HEK293 (cell line): ENCODE data around the gene TLCD3A.

Experiments used
- CTCF ChIA-PET: fragments of 350-600 bp; formaldehyde crosslinking; extraction: SDS; loops from one replicate; lab custom pipeline; 2021; ENCODE audit warnings: antibody characterized with exemption; lab: Yijun Ruan, JAX
- POLR2A ChIA-PET: fragments of 300-600 bp; formaldehyde crosslinking; extraction: SDS; loops from one replicate; lab custom pipeline; 2020; ENCODE audit warnings: antibody characterized with exemption, inconsistent platforms; lab: Yijun Ruan, JAX
- H3K27ac ChIP-seq: fragments of 200-500 bp; sonication (Bioruptor generic); 2 replicates; pipeline ENCODE4 v1.5.1; 2014; ENCODE audit warnings: low read depth, low read length, control low read depth, inconsistent platforms; ENCODE audit errors: extremely low read depth
- H3K36me3 ChIP-seq, 2 experiments: fragments of 200-500 bp in 1 of 2; sonication (Bioruptor generic) in 1 of 2; 1 replicate in 1 of 2; 2 replicates in 1 of 2; pipeline ENCODE4 v1.5.1; 2014 to 2017; ENCODE audit warnings: inconsistent platforms in 2 of 2, low read length in 2 of 2; ENCODE audit not compliant: control insufficient read depth in 2 of 2, insufficient read depth in 1 of 2
- H3K4me1 ChIP-seq: fragments of 200-500 bp; sonication (Bioruptor generic); 2 replicates; pipeline ENCODE4 v1.5.1; 2014; ENCODE audit warnings: mild to moderate bottlenecking, low read length, inconsistent platforms; ENCODE audit not compliant: control insufficient read depth, insufficient read depth
- H3K4me3 ChIP-seq: 2 replicates; pipeline ENCODE4 v1.5.1; 2011; ENCODE audit warnings: low read depth, mild to moderate bottlenecking, control low read depth, low read length, moderate library complexity
- H3K9me3 ChIP-seq: fragments of 200-500 bp; sonication (Bioruptor generic); 2 replicates; pipeline ENCODE4 v1.5.1; 2014; ENCODE audit warnings: low read depth, low read length, inconsistent platforms; ENCODE audit not compliant: control insufficient read depth, insufficient read depth
- AEBP2 ChIP-seq: fragments of 450-650 bp; formaldehyde crosslinking; IDR thresholded peaks from 2 replicates; pipeline ENCODE4 v1.5.1; 2016; ENCODE audit warnings: missing biosample characterization, missing genetic modification characterization, borderline replicate concordance
- MEIS1 ChIP-seq: sonication (generic); formaldehyde crosslinking; IDR thresholded peaks from 2 replicates; pipeline ENCODE4 v1.8.1; 2022; ENCODE audit warnings: missing genetic modification reagents, mild to moderate bottlenecking, borderline replicate concordance
- RBAK ChIP-seq: fragments of 450-650 bp; formaldehyde crosslinking; IDR thresholded peaks from 2 replicates; pipeline ENCODE4 v1.5.1; 2016; ENCODE audit warnings: missing biosample characterization, missing genetic modification characterization
- SALL2 ChIP-seq: fragments of 450-650 bp; formaldehyde crosslinking; IDR thresholded peaks from 2 replicates; pipeline ENCODE4 v1.5.0; 2017; ENCODE audit warnings: missing biosample characterization, mild to moderate bottlenecking, missing genetic modification characterization, borderline replicate concordance
- ZNF112 ChIP-seq: fragments of 450-650 bp; formaldehyde crosslinking; IDR thresholded peaks from 2 replicates; pipeline ENCODE4 v1.5.0; 2017; ENCODE audit warnings: missing biosample characterization, missing genetic modification characterization
- ZNF146 ChIP-seq: fragments of 450-650 bp; formaldehyde crosslinking; IDR thresholded peaks from 2 replicates; pipeline ENCODE4 v1.5.1; 2016; ENCODE audit warnings: missing biosample characterization, missing genetic modification characterization
- ZNF174 ChIP-seq: fragments of 450-650 bp; formaldehyde crosslinking; IDR thresholded peaks from 2 replicates; pipeline ENCODE4 v1.5.0; 2017; ENCODE audit warnings: missing biosample characterization, mild to moderate bottlenecking, missing genetic modification characterization
- ZNF184 ChIP-seq: fragments of 450-650 bp; IDR thresholded peaks from 2 replicates; pipeline ENCODE4 v1.5.1; 2018; ENCODE audit warnings: missing biosample characterization, mild to moderate bottlenecking, missing genetic modification characterization
- ZNF214 ChIP-seq: fragments of 450-650 bp; formaldehyde crosslinking; IDR thresholded peaks from 2 replicates; pipeline ENCODE4 v1.5.1; 2017; ENCODE audit warnings: missing biosample characterization, mild to moderate bottlenecking, missing genetic modification characterization, borderline replicate concordance
- ZNF37A ChIP-seq: fragments of 450-650 bp; IDR thresholded peaks from 2 replicates; pipeline ENCODE4 v1.5.1; 2018; ENCODE audit warnings: missing biosample characterization, missing genetic modification characterization
- ZNF394 ChIP-seq: fragments of 450-650 bp; formaldehyde crosslinking; IDR thresholded peaks from 2 replicates; pipeline ENCODE4 v1.5.1; 2016; ENCODE audit warnings: missing biosample characterization, missing genetic modification characterization, mild to moderate bottlenecking, moderate library complexity, borderline replicate concordance
- ZNF473 ChIP-seq: fragments of 450-650 bp; formaldehyde crosslinking; IDR thresholded peaks from 2 replicates; pipeline ENCODE4 v1.5.1; 2017; ENCODE audit warnings: missing biosample characterization, missing genetic modification characterization
- ZNF513 ChIP-seq: fragments of 450-650 bp; IDR thresholded peaks from 2 replicates; pipeline ENCODE4 v1.5.1; 2018; ENCODE audit warnings: missing biosample characterization, missing genetic modification characterization
- ZNF560 ChIP-seq: fragments of 450-650 bp; formaldehyde crosslinking; IDR thresholded peaks from 2 replicates; pipeline ENCODE4 v1.5.1; 2017; ENCODE audit warnings: missing biosample characterization, missing genetic modification characterization, borderline replicate concordance
- ZNF561 ChIP-seq: fragments of 450-650 bp; IDR thresholded peaks from 2 replicates; pipeline ENCODE4 v1.5.1; 2018; ENCODE audit warnings: missing biosample characterization, missing genetic modification characterization, borderline replicate concordance
- ZNF610 ChIP-seq: fragments of 450-650 bp; formaldehyde crosslinking; IDR thresholded peaks from 2 replicates; pipeline ENCODE4 v1.5.1; 2016; ENCODE audit warnings: missing biosample characterization, missing genetic modification characterization, borderline replicate concordance
- ZNF660 ChIP-seq: fragments of 450-650 bp; IDR thresholded peaks from 2 replicates; pipeline ENCODE4 v1.5.1; 2018; ENCODE audit warnings: missing biosample characterization, mild to moderate bottlenecking, missing genetic modification characterization
- ZNF785 ChIP-seq: fragments of 450-650 bp; formaldehyde crosslinking; IDR thresholded peaks from 2 replicates; pipeline ENCODE4 v1.5.1; 2016; ENCODE audit warnings: missing biosample characterization, missing genetic modification characterization
- TF ChIP-seq, protein P1 (sequence below): fragments of 450-650 bp; formaldehyde crosslinking; IDR thresholded peaks from 2 replicates; pipeline ENCODE4 v1.5.1; 2017; ENCODE audit warnings: missing biosample characterization, mild to moderate bottlenecking, missing genetic modification characterization, moderate library complexity
- TF ChIP-seq, protein P2 (sequence below): fragments of 450-650 bp; formaldehyde crosslinking; IDR thresholded peaks from 2 replicates; pipeline ENCODE4 v1.5.1; 2016; ENCODE audit warnings: missing biosample characterization, missing genetic modification characterization
- TF ChIP-seq, protein P3 (sequence below): fragments of 450-650 bp; formaldehyde crosslinking; IDR thresholded peaks from 2 replicates; pipeline ENCODE4 v1.5.1; 2016; ENCODE audit warnings: missing biosample characterization, missing genetic modification characterization
- TF ChIP-seq, protein P4 (sequence below): fragments of 450-650 bp; formaldehyde crosslinking; IDR thresholded peaks from 2 replicates; pipeline ENCODE4 v1.5.1; 2016; ENCODE audit warnings: missing biosample characterization, missing genetic modification characterization

TLCD3A gene

GRCh38 chr17:760371-760770 is 28.0 kb downstream of the TLCD3A start:
- Histone ChIP-seq H3K4me3 (no peak overlapping the region), H3K4me1 (no peaks in the 10 kb centered on the region), H3K27ac (no peak overlapping the region), H3K9me3 (no peaks in the 10 kb centered on the region), H3K36me3 (peaks cover 68 to 86% of the 10 kb centered on the region in 2 experiments)
- ChIA-PET POLR2A (no interaction called here), CTCF (interaction anchor here (0.8 kb wide), 1 partner anchor 236 kb away, joined by 3 read pairs; the partner anchor contains the start of gene TIMM22)
- no peak for TF ChIP-seq SALL2 (tag by site-specific recombination)
- TF ChIP-seq ZNF37A (tag by site-specific recombination): no peak
- no peak for TF ChIP-seq ZNF146 (tag by site-specific recombination)
- TF ChIP-seq, protein P1, sequence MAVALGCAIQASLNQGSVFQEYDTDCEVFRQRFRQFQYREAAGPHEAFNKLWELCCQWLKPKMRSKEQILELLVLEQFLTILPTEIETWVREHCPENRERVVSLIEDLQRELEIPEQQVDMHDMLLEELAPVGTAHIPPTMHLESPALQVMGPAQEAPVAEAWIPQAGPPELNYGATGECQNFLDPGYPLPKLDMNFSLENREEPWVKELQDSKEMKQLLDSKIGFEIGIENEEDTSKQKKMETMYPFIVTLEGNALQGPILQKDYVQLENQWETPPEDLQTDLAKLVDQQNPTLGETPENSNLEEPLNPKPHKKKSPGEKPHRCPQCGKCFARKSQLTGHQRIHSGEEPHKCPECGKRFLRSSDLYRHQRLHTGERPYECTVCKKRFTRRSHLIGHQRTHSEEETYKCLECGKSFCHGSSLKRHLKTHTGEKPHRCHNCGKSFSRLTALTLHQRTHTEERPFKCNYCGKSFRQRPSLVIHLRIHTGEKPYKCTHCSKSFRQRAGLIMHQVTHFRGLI (tag by site-specific recombination): no peak
- no peak for TF ChIP-seq RBAK (tag by site-specific recombination)
- no peak for TF ChIP-seq MEIS1
- no peak for TF ChIP-seq ZNF660 (tag by site-specific recombination)
- TF ChIP-seq ZNF174 (tag by site-specific recombination): no peak
- no peak for TF ChIP-seq ZNF394 (tag by site-specific recombination)
- no peak for TF ChIP-seq ZNF561
- no peak for TF ChIP-seq ZNF214 (tag by site-specific recombination)
- TF ChIP-seq, protein P2, sequence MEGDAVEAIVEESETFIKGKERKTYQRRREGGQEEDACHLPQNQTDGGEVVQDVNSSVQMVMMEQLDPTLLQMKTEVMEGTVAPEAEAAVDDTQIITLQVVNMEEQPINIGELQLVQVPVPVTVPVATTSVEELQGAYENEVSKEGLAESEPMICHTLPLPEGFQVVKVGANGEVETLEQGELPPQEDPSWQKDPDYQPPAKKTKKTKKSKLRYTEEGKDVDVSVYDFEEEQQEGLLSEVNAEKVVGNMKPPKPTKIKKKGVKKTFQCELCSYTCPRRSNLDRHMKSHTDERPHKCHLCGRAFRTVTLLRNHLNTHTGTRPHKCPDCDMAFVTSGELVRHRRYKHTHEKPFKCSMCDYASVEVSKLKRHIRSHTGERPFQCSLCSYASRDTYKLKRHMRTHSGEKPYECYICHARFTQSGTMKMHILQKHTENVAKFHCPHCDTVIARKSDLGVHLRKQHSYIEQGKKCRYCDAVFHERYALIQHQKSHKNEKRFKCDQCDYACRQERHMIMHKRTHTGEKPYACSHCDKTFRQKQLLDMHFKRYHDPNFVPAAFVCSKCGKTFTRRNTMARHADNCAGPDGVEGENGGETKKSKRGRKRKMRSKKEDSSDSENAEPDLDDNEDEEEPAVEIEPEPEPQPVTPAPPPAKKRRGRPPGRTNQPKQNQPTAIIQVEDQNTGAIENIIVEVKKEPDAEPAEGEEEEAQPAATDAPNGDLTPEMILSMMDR (tag by site-specific recombination): no peak
- TF ChIP-seq, protein P3, sequence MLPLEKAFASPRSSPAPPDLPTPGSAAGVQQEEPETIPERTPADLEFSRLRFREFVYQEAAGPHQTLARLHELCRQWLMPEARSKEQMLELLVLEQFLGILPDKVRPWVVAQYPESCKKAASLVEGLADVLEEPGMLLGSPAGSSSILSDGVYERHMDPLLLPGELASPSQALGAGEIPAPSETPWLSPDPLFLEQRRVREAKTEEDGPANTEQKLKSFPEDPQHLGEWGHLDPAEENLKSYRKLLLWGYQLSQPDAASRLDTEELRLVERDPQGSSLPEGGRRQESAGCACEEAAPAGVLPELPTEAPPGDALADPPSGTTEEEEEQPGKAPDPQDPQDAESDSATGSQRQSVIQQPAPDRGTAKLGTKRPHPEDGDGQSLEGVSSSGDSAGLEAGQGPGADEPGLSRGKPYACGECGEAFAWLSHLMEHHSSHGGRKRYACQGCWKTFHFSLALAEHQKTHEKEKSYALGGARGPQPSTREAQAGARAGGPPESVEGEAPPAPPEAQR (tag by site-specific recombination): no peak

DNA sequence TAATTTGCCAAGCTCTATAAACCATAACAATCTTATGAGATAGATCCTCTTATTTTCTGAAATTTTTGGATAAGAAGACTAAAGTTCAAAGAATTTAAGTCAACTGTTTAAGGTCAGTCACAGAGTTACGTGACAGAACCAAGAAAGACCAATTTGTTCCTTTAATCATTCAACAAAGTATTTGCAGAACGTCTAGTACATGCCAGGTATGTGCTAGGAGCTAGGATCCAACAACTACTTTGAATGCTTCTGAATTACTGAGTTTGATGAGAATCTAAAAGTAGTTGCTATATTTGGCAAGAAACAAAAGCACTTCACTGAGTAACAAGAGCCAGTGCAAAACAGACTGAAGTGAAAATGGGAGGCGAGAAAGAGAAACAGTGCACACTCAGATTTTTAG is 34.7 kb downstream of the TLCD3A start:
- H3K4me1 ChIP-seq: no peaks in the 10 kb centered on the region
- no peak overlapping the region for H3K27ac ChIP-seq
- TF ChIP-seq ZNF184: no peak
- no peak for TF ChIP-seq ZNF560
- TF ChIP-seq AEBP2 (tag by site-specific recombination): no peak
- no peak for TF ChIP-seq ZNF473 (tag by site-specific recombination)
- no peak for TF ChIP-seq ZNF214 (tag by site-specific recombination)
- TF ChIP-seq ZNF610 (tag by site-specific recombination): no peak
- no peak for TF ChIP-seq ZNF513
- TF ChIP-seq ZNF785 (tag by site-specific recombination): no peak
- TF ChIP-seq, protein P4, sequence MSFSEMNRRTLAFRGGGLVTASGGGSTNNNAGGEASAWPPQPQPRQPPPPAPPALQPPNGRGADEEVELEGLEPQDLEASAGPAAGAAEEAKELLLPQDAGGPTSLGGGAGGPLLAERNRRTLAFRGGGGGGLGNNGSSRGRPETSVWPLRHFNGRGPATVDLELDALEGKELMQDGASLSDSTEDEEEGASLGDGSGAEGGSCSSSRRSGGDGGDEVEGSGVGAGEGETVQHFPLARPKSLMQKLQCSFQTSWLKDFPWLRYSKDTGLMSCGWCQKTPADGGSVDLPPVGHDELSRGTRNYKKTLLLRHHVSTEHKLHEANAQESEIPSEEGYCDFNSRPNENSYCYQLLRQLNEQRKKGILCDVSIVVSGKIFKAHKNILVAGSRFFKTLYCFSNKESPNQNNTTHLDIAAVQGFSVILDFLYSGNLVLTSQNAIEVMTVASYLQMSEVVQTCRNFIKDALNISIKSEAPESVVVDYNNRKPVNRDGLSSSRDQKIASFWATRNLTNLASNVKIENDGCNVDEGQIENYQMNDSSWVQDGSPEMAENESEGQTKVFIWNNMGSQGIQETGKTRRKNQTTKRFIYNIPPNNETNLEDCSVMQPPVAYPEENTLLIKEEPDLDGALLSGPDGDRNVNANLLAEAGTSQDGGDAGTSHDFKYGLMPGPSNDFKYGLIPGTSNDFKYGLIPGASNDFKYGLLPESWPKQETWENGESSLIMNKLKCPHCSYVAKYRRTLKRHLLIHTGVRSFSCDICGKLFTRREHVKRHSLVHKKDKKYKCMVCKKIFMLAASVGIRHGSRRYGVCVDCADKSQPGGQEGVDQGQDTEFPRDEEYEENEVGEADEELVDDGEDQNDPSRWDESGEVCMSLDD: no peak
- TF ChIP-seq ZNF112 (tag by site-specific recombination): no peak
- H3K4me3 ChIP-seq: no peak overlapping the region
- CTCF ChIA-PET: interaction anchor here (0.6 kb wide), 1 partner anchor 55 kb away, joined by 4 read pairs; no protein-coding TSS in a partner anchor
- no peaks in the 10 kb centered on the region for H3K9me3 ChIP-seq
- H3K36me3 ChIP-seq: peaks cover 58 to 84% of the 10 kb centered on the region in 2 experiments
- POLR2A ChIA-PET: no interaction called here
